Caco-2 (cell line): Measurements from ENCODE around the gene AIFM3. TPM values are rescaled to one million over a fixed set of nuclear protein-coding genes. Genes with fewer than 3 reads are reported as not detected.

Experiments
- BruUV-seq: library from RNA; stranded (reverse); fragments of 400-500 nt; replicated peaks from 2 replicates; lab custom pipeline; 2021; lab: Mats Ljungman, UMichigan
- CTCF ChIA-PET: fragments of 300-600 bp; sonication (Branson Sonifier 250); formaldehyde crosslinking; loops from one replicate; lab custom pipeline; 2022; ENCODE audit warnings: antibody characterized with exemption; lab: Charles Lee
- POLR2A ChIA-PET: fragments of 300-600 bp; sonication (Branson Sonifier 250); formaldehyde crosslinking; loops from one replicate; lab custom pipeline; 2022; ENCODE audit warnings: antibody characterized with exemption; lab: Charles Lee
- DNase-seq, 2 experiments: peaks; one replicate each; pipeline versions ENCODE4 v3.0.0 to v3.0.0-alpha.2; 2020 to 2022
- H3K27me3 ChIP-seq: replicated peaks from 2 replicates; pipeline ENCODE4 v1.6.0; 2011; ENCODE audit warnings: low read length; ENCODE audit not compliant: control insufficient read depth, insufficient read depth
- H3K36me3 ChIP-seq: 2 replicates; pipeline ENCODE4 v1.5.1; 2011; ENCODE audit warnings: low read length; ENCODE audit not compliant: control insufficient read depth, insufficient read depth
- H3K4me1 ChIP-seq: fragments of 250-450 bp; sonication (Bioruptor Pico); 2 replicates; pipeline ENCODE4 v1.5.1; 2020; ENCODE audit warnings: mild to moderate bottlenecking
- H3K4me3 ChIP-seq: 2 replicates; pipeline ENCODE4 v1.5.1; 2011; ENCODE audit warnings: low read depth, mild to moderate bottlenecking, control low read depth, low read length
- H3K9me3 ChIP-seq: fragments of 250-450 bp; sonication (Bioruptor Pico); 2 replicates; pipeline ENCODE4 v1.5.1; 2020; ENCODE audit warnings: mild to moderate bottlenecking, moderate library complexity
- H3K27ac Mint-ChIP-seq: one replicate; pipeline ENCODE4 v1.8.0; 2022; ENCODE audit warnings: mixed read lengths; ENCODE audit not compliant: unreplicated experiment
- H3K27me3 Mint-ChIP-seq: one replicate; pipeline ENCODE4 v1.8.0; 2022; ENCODE audit warnings: mixed read lengths; ENCODE audit not compliant: insufficient read depth, unreplicated experiment
- H3K36me3 Mint-ChIP-seq: one replicate; pipeline ENCODE4 v1.8.0; 2022; ENCODE audit warnings: mild to moderate bottlenecking, mixed read lengths; ENCODE audit not compliant: insufficient read depth, unreplicated experiment
- H3K4me1 Mint-ChIP-seq: one replicate; pipeline ENCODE4 v1.8.0; 2022; ENCODE audit warnings: low read depth, mixed read lengths; ENCODE audit not compliant: unreplicated experiment
- H3K4me3 Mint-ChIP-seq: one replicate; pipeline ENCODE4 v1.8.0; 2022; ENCODE audit warnings: mild to moderate bottlenecking, moderate library complexity, mixed read lengths; ENCODE audit not compliant: unreplicated experiment
- H3K9me3 Mint-ChIP-seq: one replicate; pipeline ENCODE4 v1.8.0; 2022; ENCODE audit warnings: mixed read lengths; ENCODE audit not compliant: unreplicated experiment
- intact Hi-C: fragments of 100-400 bp; cut with micrococcal nuclease; formaldehyde crosslinking; loops from one replicate; pipeline ENCODE4 v1.10.0; 2022; ENCODE audit not compliant: unreplicated experiment
- total RNA-seq: library from RNA; stranded (reverse); gene quantifications from 2 replicates; pipeline ENCODE4 v1.2.3, GENCODE V29; 2022
- TF ChIP-seq, protein P1 (sequence below), 2 experiments: fragments of 200-600 bp in 1 of 2; IDR thresholded peaks; 1 replicate in 1 of 2; 2 replicates in 1 of 2; pipeline versions ENCODE4 v1.5.1 to v1.8.0; 2011 to 2022; ENCODE audit warnings: antibody characterized with exemption in 1 of 2, control low read depth in 1 of 2, inconsistent platforms in 1 of 2, low read depth in 1 of 2, low read length in 1 of 2, mild to moderate bottlenecking in 1 of 2, moderate library complexity in 1 of 2; ENCODE audit not compliant: insufficient read depth in 1 of 2, severe bottlenecking in 1 of 2, unreplicated experiment in 1 of 2

AIFM3 gene
- total RNA-seq, 1 experiment from 2014 or later, result 0.73 TPM

DNA sequence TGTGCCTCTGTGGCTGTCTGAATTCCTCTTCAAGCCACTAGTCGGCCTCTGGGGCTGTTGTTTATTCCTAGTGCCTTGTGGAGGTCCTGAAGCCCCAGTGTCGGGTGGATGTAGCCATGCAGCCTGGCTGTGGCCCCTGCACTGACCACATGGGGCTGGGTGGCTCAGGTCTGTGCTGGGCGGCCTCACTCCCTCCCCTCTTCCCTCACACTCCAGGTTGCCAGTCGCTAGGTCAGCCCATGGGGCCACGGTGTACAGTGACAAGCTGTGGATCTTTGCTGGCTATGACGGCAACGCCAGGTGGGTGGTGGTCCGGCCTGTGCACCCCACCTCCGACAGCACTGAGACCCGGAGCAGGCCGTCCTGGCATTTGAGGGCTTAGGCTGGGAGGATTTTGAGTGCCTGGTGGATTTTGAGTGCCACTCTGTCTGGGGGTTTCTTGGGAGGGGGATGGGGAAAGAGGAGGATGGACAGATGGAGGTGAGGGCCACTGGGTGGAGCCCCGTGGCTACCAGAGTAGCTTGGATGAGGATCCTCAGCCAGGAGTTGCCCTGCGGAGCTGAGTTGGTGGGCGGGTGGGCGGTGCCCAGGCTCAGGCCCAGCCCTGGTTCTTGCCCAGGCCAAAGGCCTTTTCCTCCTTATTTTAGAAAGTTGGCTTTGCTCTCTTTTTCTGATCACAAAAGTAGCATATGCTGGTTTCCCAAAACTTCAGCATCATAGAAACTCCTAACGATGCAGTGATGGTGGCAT is 21.7 kb downstream of the AIFM3 start:
- no TSS peak for BruUV-seq
- intact Hi-C loops, result no loop called here
- POLR2A ChIA-PET, result no interaction called here
- DNase-seq, result no peak
- no peaks in the 10 kb centered on the region for H3K27me3 Mint-ChIP-seq
- Histone ChIP-seq H3K4me1 (no peaks in the 10 kb centered on the region), H3K27me3 (no peaks in the 10 kb centered on the region), H3K9me3 (no peaks in the 10 kb centered on the region), H3K4me3 (no peak overlapping the region), H3K36me3 (no peaks in the 10 kb centered on the region; the same call in 1 of the 2 replicates)
- no peaks in the 10 kb centered on the region for H3K4me1 Mint-ChIP-seq
- H3K27ac Mint-ChIP-seq, result no peak overlapping the region
- TF ChIP-seq, protein P1, sequence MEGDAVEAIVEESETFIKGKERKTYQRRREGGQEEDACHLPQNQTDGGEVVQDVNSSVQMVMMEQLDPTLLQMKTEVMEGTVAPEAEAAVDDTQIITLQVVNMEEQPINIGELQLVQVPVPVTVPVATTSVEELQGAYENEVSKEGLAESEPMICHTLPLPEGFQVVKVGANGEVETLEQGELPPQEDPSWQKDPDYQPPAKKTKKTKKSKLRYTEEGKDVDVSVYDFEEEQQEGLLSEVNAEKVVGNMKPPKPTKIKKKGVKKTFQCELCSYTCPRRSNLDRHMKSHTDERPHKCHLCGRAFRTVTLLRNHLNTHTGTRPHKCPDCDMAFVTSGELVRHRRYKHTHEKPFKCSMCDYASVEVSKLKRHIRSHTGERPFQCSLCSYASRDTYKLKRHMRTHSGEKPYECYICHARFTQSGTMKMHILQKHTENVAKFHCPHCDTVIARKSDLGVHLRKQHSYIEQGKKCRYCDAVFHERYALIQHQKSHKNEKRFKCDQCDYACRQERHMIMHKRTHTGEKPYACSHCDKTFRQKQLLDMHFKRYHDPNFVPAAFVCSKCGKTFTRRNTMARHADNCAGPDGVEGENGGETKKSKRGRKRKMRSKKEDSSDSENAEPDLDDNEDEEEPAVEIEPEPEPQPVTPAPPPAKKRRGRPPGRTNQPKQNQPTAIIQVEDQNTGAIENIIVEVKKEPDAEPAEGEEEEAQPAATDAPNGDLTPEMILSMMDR (IDR thresholded peaks at IDR 0.05; ENCODE audit: insufficient read depth in 1 of 2, low read depth in 1 of 2, low read length in 1 of 2, severe bottlenecking in 1 of 2, unreplicated experiment in 1 of 2), result no peak
- no peaks in the 10 kb centered on the region for H3K9me3 Mint-ChIP-seq
- peaks cover 9% of the 10 kb centered on the region for H3K36me3 Mint-ChIP-seq
- CTCF ChIA-PET, result no interaction called here
- H3K4me3 Mint-ChIP-seq, result no peak overlapping the region

DNA sequence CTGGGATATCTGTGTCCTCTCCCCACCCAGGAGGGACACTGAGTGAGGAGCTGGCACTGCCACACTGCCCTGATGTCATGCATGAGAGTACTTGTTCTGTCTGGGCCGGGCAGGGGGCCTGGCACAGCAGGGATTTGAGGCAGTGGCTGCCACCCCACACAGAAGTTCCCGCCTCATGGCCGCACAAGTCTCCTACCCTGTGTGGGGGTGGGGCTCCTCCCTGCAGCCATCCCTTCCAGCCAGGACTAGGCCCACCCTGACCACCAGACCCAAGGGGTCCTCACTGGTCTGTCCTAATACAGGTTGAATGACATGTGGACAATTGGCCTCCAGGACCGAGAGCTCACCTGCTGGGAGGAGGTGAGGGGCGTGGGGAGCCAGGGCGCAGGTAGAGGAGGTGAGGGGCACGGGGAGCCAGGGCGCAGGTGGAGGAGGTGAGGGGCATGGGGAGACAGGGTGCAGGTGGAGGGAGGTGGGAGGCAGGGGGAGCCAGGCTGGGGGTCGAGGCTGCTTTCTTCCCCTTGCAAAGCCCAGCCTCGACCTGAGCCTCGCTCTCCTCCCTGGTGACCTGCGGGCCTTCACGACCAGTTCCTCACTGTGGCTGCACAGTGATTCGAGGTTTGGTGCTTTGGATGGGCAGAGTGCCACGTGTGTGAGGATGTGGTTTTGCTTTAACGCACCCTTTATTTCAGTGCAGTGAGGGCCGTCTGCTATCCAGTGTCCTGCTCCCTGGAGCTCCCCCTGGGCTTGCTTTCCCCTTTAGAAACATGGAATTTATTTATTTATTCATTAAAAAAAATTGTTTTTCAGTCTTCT is 22.5 kb downstream of the AIFM3 start:
- Mint-ChIP-seq H3K36me3 (peaks cover 11% of the 10 kb centered on the region), H3K27me3 (no peaks in the 10 kb centered on the region), H3K4me3 (no peak overlapping the region), H3K9me3 (no peaks in the 10 kb centered on the region), H3K27ac (no peak overlapping the region), H3K4me1 (no peaks in the 10 kb centered on the region)
- Histone ChIP-seq H3K4me1 (no peaks in the 10 kb centered on the region), H3K4me3 (no peak overlapping the region), H3K27me3 (no peaks in the 10 kb centered on the region), H3K9me3 (no peaks in the 10 kb centered on the region), H3K36me3 (no peaks in the 10 kb centered on the region; the same call in 1 of the 2 replicates)
- DNase-seq, result no peak
- TF ChIP-seq, protein P1 (IDR thresholded peaks at IDR 0.05; ENCODE audit: insufficient read depth in 1 of 2, low read depth in 1 of 2, low read length in 1 of 2, severe bottlenecking in 1 of 2, unreplicated experiment in 1 of 2), result no peak
- ChIA-PET POLR2A (no interaction called here), CTCF (interaction anchor here (1.2 to 1.5 kb wide), 2 partner anchors 73 to 104 kb away, joined by 3 read pairs; partner anchors contain the start of gene CRKL)
- intact Hi-C loops, result no loop called here
- no TSS peak for BruUV-seq
